ENCODE data around the gene GSTO2.

Gene GSTO2

DNA sequence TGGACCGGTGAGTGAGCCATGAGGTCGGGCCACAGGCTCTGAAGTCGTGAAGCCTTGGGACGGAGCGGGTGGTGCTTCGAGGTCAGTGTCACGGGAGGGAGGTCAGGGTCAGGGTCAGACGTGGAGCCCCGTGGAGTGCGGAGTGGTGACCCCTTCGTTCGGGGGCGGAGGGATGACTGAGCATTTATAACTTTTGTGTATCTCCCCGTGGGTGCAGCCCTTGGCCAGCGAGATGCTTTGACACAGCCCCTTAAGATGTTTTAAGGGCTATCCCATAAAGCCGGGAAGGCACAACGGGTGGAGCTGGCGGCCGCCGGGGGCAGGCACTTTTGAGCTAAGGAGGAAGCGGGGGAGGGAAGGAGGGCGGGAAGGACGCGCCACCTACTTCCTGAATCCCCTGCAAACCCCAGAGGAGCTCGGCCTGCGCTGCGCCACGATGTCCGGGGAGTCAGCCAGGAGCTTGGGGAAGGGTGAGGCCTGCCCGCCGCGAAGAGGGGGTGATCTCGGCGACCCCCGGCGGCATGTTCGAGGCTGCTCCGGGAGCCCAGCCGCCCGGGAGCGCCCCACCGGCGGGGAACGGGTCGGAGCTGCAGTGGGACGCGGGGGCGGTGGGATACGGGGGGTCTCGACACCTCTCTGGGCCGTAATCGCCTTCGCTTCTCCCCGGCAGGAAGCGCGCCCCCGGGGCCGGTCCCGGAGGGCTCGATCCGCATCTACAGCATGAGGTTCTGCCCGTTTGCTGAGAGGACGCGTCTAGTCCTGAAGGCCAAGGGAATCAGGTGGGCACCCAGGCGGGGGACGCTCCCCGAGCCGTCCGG lies 14.3 kb upstream of the GSTO2 start, which contains the start of gene GSTO1:
GSTO1 (plus strand) TSS at position 400 of the 818 bp plus-strand sequence; CDS start at position 437, 37 bp downstream.
- peak; percentile 76 for DNase-seq

DNA sequence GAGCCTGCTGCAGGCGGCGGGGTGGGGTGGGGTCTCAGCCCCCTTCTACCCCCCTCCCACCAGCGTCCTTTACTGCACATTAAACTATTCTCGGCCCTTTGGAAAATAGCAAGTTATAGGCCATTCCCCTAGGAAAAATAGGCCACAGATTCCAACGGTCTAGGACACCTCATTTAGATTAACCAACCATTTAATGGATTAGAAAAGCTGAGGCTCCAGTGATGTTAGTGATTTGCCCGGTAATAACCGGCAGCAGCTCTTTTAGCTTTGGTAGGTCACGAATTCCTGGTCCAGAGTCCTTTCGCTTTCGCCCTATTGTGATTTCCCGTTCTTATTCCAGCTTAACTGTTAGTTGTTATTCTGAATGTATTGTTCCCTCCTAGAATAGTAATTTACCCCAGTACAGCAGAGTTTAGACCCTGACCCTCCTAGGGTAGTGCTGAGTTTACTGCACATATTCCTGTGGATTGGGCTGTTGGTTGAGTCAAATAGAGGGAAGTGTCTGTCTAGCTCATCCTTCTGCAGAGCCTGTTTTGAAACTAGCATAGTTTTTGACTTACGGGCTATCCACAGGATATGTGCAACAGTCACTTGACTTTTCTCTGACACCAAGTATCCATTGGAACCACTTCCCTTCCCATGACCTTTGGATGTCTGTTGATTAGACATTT lies 13.5 kb upstream of the GSTO2 start:
- DNase-seq = no peak

DNA sequence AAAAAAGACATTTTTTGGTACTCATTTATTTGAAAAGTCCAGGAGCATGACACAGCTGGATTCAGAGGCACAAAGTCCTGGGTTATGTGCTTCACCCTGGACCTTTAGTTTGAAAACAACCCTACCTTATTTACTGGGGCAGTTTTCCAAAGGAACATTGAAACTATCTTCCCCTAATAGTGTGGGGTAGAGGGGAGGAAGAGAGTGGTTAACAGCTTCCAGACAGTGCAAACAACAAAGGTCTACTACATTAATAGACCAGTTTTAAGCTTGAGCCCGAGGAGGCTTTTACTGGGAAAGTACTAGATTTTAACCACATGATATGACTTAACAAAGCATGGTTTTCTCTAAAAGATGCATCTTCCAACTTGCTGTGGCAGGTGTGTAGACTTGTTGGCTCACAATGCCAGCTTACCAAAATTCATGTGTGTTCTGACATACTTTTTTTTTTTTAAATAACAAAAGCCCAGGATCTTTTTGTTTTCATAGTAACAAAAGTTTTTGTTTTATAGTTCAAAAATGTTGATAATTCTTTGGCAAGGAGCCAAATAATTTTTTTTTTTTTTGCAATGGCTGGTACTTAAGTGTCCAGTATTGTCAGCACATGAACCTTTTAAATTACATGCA lies 12.5 kb upstream of the GSTO2 start:
- no peak for DNase-seq

DNA sequence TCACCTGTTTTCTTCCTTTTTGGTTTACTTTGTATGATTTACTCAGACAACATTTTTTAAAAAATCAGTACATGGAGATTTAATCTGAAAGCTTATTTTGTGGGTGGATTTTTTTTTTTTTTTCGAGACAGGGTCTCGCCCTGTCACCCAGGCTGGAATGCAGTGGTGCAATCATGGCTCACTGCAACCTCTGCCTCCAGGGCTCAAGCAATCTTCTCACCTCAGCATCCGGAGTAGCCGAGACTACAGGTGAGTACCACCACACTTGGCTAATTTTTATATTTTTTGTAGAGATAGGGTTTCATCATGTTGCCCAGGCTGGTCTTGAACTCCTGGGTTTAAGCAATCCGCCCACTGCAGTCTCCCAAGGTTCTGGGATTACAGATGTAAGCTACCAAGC lies 11.7 kb upstream of the GSTO2 start:
- no peak for DNase-seq

DNA sequence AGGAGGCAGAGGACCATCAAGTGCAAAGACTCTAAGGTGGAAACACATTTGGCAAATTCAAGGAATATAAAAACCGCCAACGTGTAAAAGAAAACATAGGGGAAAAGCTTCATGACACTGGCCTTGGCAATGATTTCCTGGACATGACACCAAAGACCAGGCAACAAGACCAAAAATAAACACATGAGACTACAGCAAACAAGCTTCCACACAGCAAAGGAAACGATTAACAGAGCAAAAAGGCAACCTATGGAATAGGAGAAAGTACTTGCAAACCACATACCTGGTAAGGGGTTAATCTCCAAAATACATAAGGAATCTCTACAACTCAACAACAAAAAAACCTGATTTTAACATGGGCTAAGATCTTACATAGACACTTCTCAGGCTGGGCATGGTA lies 10.8 kb upstream of the GSTO2 start:
- no peak for DNase-seq

DNA sequence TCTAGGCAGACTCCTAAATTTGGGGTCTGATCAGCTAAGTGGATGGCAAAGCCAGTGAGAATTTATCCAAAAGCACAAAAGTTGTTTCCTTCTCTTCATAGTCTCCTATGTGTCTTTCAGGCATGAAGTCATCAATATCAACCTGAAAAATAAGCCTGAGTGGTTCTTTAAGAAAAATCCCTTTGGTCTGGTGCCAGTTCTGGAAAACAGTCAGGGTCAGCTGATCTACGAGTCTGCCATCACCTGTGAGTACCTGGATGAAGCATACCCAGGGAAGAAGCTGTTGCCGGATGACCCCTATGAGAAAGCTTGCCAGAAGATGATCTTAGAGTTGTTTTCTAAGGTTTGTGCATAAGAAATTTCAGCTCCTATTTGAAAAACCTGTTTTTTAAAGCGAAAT lies 9.5 kb upstream of the GSTO2 start:
- no peak for DNase-seq

DNA sequence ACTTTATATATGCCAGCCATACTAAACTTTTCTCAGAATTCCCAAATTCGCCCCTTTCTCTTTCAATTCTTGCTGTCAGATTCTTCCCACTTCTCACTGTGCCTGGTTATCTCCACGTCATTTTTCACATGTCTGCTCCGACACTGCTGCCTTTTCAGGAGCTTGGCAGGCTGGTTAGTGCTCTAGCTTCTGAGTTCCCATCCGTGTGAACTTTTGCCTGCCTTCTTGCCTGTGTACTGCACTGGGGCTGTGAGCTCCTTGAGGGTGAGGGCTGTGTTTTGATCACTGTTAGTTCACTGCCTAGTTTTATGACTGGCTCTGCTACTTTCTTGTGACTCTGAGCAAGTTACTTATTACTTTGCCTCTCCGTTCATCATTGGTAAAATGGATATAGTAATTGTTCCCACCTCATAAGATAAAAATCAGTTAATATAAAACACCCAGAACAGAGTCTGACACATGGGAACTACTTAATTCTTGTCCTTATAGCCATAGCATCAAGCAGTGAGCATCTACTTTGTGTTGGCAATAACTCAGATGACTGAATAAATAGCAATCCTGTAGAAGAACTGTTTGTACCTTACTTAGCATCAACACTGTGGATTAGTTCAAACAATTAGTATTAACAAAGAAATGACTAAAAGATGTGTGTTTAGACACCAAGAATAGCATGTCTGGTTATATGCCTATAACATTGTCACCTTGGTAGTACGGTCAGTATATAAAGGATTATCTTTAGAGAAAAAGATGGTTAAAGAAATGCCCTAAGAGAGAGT lies 8.8 kb upstream of the GSTO2 start:
- no peak for DNase-seq

DNA sequence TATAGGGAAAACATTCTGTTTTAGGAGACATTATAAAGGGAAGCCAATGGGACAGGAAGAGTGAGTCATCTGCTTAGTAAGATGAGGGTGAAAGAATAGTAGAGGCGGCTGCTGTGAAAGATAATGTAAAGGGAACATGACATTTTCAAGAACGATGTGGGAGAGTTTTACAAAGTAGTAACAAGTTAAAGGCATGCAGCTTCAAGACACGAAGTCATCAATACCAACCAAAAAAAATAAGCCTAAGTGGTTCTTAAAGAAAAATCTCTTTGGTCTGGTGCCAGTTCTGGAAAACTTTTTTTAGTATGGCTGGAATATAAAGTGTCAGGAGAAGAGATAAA lies 8.2 kb upstream of the GSTO2 start:
- DNase-seq = no peak

DNA sequence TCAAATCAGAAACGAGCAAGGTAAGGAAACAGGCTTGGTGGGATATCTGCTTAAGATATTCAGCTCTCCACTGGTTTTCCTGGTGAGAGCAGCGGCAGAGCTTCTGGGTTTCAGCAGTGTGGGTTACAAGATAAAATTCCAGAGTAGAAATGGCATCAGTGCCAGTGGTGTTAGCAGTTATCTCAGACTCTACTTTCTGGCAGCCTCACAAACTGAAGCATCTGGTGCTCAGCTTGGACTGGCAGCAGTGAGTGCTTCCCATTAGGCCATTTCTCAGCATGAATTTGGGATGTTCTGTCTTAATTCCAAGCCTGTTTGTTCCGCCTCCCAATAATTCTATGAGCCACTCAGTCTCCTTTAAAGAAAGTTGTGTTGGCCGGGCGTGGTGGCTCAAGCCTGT lies 6.9 kb upstream of the GSTO2 start:
- no peak for DNase-seq

DNA sequence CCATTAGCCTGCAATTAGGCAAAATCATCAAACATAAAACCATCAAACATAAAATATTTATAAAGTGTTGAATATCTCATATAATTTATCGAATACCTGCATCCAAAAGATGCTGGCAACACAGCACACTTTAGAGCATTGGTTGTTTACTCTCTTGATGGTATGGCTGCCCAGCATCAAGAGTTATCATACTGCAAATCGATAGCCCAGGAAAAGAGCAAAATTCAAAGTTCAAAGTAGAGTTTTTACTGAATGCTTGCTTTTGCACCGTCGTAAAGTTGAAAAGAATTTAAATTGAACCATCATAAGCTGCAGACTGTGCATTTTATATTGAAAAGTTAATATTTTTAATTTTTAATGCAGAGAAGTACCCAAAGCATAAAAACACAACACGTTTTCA lies 4.2 kb upstream of the GSTO2 start:
- DNase-seq = no peak

DNA sequence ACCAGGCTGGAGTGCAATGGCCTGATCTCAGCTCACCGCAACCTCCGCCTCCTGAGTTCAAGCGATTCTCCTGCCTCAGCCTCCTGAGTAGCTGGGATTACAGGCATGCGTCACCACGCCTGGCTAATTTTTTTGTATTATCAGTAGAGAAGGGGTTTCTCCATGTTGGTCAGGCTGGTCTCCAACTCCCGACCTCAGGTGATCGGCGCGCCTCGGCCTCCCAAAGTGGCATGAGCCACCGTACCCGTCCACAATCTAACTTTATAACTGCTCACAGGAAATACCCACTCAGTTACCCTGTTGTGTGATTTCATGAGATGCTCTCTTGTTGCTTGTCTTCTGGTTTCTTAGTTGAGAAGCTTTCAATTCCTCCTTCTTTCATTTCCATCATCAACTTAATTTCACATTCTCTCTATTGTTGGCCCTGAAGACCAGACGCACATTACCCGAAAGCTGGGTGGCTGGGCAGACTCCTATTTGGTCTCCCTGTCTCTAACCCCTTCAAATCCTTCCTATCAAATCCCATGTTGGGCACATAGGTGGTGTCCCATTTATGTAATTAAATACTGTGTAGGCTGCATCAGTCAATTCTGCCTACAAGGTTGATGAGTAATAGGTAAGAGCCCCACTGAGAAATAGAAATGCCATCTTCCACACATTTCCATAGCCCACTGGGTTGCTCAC lies 1.1 kb upstream of the GSTO2 start:
- DNase-seq = peak; percentile 52

DNA sequence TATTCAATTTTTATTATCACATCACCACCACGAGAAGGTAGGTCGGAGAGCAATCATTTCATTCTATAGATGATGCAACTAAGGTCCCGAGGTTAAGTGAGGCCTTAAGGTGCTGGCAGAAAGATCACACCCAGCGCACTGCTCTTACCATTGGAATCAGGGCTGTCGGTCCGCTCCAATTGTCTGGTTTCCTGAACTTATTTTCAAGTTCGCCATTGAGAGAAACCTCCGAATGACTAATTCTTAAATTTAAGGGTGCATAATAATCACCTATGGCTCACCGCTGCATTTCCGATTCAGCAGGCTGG lies 625 bp upstream of the GSTO2 start:
- DNase-seq = no peak

DNA sequence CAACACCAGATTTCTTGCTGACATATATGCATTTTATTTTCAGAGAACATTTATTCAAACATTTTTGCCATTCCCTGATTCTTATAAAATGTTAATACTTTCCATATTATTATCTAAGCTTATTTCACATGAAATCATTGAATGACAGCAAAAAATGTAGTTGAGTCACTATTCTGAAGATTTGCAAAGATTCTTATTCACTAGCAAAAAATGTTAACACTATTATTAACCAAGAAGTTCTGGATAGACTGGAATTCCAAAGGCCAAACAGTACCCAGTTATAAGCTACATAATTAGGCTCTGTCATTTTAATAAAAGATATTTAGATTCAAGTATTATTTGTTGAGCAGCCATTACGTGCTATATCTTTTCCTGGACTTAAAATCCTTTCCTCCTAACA lies 4.3 kb downstream of the GSTO2 start:
- DNase-seq = no peak

DNA sequence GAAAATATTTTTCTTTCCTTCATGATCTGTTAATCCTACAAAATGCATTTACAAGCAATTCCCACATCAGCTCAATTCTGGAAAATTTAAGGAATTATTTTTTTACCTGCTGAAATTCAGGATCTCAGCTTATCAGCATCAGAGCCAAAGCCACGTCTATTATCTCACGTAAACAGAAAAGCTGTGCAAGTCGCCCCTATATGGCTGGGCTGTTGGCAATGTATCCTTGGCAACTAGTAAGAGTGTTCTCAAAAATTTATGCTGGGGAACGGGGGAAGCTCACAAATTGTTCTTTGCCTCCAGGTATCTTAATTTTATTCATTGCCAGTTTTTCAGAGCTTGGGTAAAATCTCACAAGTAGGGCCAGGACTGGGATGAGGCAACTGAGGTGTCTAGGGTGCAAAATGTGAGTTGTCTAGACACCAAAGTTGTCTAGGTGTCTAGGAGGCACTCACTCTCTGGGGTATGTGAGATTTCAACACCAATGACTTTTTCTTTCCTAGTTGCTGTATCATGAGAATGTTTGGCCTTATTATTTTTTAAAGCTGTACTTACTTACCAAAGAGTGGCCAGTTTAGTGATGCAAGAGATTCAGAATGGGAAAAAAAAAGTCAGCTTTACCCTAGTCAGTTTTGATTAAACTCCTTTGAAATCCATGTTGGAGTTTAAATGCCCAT lies 5.1 kb downstream of the GSTO2 start:
- DNase-seq = no peak

DNA sequence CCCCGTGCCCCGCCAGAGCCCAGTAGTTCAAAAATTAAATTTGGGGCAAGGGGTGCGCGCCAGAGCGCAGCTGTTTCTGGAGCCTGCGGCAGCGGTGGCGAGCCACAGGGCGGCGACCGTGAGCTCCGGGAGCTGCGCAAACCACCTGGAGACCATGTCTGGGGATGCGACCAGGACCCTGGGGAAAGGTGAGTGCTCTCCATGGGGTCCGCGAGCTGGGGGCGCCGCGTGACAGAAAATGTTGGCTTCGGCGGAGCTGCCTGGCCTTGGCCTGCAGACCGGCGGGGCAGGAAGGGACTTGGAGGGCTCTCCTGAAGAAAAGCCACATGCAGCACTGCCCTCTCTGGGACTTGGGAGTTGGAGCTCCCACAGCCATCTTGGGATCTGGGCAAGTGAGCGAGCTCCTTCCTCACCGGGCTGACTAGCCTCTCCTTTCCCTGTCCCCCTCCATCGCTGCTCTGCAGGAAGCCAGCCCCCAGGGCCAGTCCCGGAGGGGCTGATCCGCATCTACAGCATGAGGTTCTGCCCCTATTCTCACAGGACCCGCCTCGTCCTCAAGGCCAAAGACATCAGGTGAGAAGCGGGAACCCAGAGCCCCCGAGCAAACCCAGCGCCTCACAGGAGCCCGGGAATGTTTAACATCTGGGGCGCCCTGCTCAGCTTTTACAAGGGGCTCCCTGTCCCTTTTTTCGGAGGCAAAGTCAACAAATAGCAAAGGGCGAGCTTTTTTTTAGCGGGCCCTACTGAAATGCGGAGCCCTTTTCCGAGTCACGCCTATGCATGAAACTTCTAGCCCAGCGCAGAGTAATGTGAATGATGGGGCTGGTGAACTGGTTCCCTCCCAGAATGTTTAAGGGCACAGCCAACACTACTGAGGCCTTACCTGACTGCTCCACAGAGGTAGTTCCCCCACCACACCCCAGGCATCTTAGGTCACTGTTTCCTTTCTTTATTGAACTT lies 6.1 kb downstream of the GSTO2 start:
- peak; percentile 68 for DNase-seq

DNA sequence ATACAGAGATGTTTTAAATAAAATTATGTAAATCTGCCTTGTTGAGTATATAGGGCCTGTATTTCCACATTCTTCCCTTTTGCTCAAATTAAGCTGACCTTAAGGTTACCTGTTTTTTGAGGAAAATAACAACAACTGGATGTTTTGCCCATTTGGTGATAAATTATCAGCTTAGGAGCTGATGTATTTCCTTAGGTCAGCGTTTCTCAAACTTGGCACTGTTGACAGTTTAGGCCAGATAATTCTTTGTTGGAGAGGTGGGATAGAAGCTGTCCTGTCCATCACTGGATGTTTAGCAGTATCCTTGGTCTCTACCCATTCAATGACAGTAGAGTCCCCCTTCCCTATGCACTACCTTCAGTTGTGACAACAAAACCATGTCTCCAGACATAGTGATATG lies 7.2 kb downstream of the GSTO2 start:
- no peak for DNase-seq

DNA sequence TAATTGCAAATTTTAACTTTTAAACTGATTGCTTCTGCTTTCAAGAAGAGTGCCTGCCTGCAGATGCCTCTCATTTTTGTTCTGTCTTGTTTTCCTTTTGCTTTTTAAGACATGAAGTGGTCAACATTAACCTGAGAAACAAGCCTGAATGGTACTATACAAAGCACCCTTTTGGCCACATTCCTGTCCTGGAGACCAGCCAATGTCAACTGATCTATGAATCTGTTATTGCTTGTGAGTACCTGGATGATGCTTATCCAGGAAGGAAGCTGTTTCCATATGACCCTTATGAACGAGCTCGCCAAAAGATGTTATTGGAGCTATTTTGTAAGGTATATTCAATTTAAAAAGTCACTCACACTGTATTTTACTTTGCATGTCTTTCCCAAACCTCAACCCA lies 8.8 kb downstream of the GSTO2 start:
- DNase-seq = no peak

DNA sequence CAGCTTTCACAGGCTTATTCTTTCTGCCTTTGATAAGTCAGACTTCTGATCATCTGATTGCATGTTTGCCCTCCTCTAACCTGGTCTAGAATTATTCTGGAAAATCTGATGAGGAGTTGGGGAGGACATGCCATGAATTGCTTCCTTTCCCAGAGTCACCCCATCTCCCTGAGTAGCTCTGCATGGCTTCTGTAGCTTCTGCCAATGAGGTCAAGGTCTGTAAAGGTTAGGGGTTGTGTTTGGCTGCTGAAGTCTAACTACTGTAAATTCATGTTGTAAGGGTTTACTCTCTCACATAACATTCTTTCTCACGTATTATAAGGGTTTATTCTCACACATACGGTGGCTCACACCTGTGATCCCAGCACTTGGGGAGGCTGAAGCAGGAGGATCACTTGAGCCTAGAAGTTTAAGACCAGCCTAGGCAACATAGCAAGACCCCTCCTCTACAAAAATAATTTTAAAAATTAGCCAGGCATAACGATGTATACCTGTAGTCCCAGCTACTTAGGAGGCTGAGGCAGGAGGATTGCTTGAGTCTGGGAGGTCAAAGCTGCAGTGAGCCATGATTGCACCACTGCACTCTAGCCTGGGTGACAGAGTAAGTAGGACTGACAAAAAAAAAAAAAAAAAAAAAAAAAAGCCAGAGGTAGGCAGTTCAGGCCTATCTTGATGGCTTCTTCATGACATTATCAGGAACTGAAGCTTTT lies 10.7 kb downstream of the GSTO2 start:
- no peak for DNase-seq

DNA sequence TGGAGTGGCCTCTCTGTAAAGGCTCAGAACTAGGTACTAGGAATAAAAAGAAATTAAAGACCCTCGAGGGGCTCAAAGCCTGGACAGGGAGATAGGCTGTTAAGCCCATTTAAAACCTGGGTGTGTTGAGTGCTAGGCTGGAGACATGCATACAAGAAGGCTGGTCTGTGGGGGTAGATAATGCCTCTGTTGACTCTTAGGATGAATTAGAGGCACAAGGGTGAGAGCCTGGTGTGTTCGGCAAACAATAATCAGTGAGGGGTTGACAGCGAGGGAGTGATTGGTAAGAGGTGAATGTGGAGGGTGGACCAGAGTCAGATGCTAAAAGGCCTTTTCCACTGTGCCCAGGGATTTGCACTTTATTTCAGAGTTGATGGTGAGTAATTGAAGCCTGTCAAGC lies 12.7 kb downstream of the GSTO2 start:
- DNase-seq = no peak

DNA sequence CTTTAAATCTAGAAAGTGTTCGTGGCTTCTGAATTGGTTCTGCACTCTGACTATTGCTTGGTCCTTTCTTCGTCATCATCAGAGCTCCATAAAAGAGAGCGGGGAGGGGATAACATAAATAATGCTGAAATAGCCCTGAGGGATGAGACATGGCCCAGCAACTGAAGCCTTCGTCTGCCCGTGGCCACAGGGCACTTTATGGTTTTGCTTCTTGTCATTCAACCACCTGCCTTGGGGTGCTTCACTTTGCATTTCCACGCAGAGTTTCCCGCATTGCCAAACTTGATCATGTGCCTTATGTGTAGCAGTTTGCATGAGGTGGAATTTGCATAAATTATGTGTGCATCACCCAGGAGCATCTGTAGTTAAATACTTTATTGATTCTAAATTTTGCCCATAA lies 15.9 kb downstream of the GSTO2 start:
- DNase-seq = no peak

DNA sequence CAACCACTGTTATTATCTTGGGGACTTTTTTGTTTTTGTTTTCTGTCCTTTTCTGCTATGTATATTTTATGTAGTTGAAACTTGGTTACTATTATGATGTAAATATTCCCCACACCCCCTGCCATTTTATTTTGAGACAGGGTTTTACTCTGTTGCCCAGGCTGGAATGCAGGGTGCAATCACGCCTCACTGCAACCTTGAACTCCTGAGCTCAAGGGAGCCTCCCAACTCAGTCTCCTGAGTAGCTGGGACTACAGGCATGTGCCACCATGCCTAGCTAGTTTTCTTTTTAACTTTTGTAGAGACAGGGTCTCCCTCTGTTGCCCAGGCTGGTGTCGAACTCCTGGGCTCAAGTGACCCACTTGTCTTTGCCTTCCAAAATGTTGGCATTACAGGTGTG lies 18.0 kb downstream of the GSTO2 start:
- DNase-seq = no peak
